Measurements from ENCODE around the gene CDK12. TPM values are rescaled to one million over a fixed set of nuclear protein-coding genes. Genes with fewer than 3 reads are reported as not detected.

The CDK12 gene
- total and polyA plus RNA-seq, 9 of the 15 experiments (the other 6 are each of a cell fraction or from before 2014, with no cell fraction given) = 3.4 to 65.6 (median 36.8) TPM

DNA sequence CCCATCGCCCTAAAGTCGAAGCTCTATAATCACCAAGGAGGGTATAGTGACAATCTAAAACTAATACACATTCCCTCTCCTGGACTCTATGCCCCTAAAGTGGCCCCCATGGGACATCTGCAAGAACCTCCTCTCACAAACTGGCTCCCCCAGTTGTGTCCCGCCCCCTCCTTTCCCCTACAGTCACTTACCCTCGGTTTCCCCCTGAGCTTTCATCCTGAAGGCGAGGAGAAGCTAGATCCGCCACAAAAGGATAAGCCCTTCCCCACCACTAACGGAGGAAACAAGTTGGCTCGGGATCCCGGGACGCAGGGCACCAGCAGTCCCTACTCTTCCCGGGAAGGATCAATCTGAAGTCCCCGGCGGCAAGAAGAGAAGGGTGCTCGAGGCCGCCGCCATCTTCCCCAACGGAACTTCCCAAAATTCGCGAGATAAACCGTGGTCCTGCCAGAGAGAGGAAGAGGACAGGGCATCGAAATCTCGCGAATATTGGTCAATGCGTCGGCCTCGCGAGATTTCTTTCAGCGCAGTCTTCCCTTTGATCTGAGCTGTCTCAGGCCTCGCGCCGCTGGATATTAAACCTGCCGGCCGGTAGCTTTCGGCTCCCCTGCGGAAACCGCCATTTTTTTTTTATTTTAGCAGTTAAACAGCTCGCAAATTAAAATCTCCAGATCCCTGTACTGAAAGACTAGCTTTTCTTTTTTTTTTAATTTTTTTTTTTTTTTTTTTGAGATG, 10.3 kb upstream of the CDK12 start, which contains the start of gene MED1 (continued):
- TF ChIP-seq, protein P1, sequence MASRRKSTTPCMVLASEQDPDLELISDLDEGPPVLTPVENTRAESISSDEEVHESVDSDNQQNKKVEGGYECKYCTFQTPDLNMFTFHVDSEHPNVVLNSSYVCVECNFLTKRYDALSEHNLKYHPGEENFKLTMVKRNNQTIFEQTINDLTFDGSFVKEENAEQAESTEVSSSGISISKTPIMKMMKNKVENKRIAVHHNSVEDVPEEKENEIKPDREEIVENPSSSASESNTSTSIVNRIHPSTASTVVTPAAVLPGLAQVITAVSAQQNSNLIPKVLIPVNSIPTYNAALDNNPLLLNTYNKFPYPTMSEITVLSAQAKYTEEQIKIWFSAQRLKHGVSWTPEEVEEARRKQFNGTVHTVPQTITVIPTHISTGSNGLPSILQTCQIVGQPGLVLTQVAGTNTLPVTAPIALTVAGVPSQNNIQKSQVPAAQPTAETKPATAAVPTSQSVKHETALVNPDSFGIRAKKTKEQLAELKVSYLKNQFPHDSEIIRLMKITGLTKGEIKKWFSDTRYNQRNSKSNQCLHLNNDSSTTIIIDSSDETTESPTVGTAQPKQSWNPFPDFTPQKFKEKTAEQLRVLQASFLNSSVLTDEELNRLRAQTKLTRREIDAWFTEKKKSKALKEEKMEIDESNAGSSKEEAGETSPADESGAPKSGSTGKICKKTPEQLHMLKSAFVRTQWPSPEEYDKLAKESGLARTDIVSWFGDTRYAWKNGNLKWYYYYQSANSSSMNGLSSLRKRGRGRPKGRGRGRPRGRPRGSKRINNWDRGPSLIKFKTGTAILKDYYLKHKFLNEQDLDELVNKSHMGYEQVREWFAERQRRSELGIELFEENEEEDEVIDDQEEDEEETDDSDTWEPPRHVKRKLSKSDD (conservative IDR thresholded peaks at IDR 0.05; ENCODE audit: low read length) = peak; percentile 91; the same call in 1 of the 2 replicates
- TF ChIP-seq SMARCB1 (IDR thresholded peaks at IDR 0.05; ENCODE audit: insufficient read length, low read depth) = no peak
- TF ChIP-seq, protein P2, sequence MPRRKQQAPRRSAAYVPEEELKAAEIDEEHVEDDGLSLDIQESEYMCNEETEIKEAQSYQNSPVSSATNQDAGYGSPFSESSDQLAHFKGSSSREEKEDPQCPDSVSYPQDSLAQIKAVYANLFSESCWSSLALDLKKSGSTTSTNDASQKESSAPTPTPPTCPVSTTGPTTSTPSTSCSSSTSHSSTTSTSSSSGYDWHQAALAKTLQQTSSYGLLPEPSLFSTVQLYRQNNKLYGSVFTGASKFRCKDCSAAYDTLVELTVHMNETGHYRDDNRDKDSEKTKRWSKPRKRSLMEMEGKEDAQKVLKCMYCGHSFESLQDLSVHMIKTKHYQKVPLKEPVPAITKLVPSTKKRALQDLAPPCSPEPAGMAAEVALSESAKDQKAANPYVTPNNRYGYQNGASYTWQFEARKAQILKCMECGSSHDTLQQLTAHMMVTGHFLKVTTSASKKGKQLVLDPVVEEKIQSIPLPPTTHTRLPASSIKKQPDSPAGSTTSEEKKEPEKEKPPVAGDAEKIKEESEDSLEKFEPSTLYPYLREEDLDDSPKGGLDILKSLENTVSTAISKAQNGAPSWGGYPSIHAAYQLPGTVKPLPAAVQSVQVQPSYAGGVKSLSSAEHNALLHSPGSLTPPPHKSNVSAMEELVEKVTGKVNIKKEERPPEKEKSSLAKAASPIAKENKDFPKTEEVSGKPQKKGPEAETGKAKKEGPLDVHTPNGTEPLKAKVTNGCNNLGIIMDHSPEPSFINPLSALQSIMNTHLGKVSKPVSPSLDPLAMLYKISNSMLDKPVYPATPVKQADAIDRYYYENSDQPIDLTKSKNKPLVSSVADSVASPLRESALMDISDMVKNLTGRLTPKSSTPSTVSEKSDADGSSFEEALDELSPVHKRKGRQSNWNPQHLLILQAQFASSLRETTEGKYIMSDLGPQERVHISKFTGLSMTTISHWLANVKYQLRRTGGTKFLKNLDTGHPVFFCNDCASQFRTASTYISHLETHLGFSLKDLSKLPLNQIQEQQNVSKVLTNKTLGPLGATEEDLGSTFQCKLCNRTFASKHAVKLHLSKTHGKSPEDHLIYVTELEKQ (CRISPR knock-in tag; IDR thresholded peaks at IDR 0.05) = no peak
- TF ChIP-seq MXD1 (CRISPR knock-in tag; IDR thresholded peaks at IDR 0.05; ENCODE audit: borderline replicate concordance, poor library complexity, severe bottlenecking) = no peak
- TF ChIP-seq GABPB1 (CRISPR knock-in tag; IDR thresholded peaks at IDR 0.05) = 0 out of 2 replicates have a peak, but pooled peaks have one; percentile 12
- TF ChIP-seq, protein P3, sequence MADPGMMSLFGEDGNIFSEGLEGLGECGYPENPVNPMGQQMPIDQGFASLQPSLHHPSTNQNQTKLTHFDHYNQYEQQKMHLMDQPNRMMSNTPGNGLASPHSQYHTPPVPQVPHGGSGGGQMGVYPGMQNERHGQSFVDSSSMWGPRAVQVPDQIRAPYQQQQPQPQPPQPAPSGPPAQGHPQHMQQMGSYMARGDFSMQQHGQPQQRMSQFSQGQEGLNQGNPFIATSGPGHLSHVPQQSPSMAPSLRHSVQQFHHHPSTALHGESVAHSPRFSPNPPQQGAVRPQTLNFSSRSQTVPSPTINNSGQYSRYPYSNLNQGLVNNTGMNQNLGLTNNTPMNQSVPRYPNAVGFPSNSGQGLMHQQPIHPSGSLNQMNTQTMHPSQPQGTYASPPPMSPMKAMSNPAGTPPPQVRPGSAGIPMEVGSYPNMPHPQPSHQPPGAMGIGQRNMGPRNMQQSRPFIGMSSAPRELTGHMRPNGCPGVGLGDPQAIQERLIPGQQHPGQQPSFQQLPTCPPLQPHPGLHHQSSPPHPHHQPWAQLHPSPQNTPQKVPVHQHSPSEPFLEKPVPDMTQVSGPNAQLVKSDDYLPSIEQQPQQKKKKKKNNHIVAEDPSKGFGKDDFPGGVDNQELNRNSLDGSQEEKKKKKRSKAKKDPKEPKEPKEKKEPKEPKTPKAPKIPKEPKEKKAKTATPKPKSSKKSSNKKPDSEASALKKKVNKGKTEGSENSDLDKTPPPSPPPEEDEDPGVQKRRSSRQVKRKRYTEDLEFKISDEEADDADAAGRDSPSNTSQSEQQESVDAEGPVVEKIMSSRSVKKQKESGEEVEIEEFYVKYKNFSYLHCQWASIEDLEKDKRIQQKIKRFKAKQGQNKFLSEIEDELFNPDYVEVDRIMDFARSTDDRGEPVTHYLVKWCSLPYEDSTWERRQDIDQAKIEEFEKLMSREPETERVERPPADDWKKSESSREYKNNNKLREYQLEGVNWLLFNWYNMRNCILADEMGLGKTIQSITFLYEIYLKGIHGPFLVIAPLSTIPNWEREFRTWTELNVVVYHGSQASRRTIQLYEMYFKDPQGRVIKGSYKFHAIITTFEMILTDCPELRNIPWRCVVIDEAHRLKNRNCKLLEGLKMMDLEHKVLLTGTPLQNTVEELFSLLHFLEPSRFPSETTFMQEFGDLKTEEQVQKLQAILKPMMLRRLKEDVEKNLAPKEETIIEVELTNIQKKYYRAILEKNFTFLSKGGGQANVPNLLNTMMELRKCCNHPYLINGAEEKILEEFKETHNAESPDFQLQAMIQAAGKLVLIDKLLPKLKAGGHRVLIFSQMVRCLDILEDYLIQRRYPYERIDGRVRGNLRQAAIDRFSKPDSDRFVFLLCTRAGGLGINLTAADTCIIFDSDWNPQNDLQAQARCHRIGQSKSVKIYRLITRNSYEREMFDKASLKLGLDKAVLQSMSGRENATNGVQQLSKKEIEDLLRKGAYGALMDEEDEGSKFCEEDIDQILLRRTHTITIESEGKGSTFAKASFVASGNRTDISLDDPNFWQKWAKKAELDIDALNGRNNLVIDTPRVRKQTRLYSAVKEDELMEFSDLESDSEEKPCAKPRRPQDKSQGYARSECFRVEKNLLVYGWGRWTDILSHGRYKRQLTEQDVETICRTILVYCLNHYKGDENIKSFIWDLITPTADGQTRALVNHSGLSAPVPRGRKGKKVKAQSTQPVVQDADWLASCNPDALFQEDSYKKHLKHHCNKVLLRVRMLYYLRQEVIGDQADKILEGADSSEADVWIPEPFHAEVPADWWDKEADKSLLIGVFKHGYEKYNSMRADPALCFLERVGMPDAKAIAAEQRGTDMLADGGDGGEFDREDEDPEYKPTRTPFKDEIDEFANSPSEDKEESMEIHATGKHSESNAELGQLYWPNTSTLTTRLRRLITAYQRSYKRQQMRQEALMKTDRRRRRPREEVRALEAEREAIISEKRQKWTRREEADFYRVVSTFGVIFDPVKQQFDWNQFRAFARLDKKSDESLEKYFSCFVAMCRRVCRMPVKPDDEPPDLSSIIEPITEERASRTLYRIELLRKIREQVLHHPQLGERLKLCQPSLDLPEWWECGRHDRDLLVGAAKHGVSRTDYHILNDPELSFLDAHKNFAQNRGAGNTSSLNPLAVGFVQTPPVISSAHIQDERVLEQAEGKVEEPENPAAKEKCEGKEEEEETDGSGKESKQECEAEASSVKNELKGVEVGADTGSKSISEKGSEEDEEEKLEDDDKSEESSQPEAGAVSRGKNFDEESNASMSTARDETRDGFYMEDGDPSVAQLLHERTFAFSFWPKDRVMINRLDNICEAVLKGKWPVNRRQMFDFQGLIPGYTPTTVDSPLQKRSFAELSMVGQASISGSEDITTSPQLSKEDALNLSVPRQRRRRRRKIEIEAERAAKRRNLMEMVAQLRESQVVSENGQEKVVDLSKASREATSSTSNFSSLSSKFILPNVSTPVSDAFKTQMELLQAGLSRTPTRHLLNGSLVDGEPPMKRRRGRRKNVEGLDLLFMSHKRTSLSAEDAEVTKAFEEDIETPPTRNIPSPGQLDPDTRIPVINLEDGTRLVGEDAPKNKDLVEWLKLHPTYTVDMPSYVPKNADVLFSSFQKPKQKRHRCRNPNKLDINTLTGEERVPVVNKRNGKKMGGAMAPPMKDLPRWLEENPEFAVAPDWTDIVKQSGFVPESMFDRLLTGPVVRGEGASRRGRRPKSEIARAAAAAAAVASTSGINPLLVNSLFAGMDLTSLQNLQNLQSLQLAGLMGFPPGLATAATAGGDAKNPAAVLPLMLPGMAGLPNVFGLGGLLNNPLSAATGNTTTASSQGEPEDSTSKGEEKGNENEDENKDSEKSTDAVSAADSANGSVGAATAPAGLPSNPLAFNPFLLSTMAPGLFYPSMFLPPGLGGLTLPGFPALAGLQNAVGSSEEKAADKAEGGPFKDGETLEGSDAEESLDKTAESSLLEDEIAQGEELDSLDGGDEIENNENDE (IDR thresholded peaks at IDR 0.05; ENCODE audit: low read depth, low read length) = no peak
- TF ChIP-seq TCF7 (IDR thresholded peaks at IDR 0.05; ENCODE audit: borderline replicate concordance) = peak; percentile 97
- no peak for TF ChIP-seq COPS2 (conservative IDR thresholded peaks at IDR 0.05)

All from K562 (cell line).